Hematopoietic multipotent progenitor cell treated with erythropoietin and hydrocortisone succinate and interleukin-3 and kit ligand, for 17 days (in vitro differentiated cells): ENCODE results near the gene FMO5.
"Not testable (repeated sequence)": the region's sequence is repeated elsewhere in the genome, so short reads cannot be mapped to it uniquely, and the experiment has no call there.

ENCODE experiments used
- DNase-seq: peaks from one replicate; pipeline ENCODE4 v3.0.0-alpha.2; 2015; ENCODE audit warnings: low spot score

The FMO5 gene

DNA sequence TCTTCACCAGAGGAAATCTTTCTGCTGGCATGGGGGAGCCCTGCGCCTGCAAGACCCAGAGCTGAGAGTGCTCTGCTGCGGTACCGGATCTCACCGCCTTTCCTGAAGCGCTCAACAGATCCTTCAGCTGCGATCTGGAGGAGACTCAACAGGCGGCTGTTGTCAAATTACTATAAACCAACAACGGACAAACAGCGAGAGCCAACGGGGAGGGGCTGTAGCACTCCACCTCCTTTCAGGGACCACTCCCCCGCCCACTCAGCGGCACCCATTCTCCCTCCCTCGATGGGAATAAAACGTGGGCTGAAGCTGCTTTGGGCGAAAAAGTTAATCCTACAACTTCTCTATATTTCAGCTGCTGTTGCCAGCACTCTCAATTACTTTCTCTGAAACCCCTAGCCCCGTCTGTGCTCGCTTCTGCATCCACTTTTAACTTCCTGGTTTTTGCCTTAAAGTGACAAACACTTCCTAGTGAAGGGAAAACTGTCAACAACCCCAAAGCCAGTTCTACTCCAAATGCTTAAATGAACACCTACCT, at the start of gene FMO5:
TSS of gene FMO5 (minus strand) at position 147 of the 538 bp plus-strand sequence. CDS start 310 bp downstream, outside the sequence.
- peak; percentile 25 for DNase-seq

DNA sequence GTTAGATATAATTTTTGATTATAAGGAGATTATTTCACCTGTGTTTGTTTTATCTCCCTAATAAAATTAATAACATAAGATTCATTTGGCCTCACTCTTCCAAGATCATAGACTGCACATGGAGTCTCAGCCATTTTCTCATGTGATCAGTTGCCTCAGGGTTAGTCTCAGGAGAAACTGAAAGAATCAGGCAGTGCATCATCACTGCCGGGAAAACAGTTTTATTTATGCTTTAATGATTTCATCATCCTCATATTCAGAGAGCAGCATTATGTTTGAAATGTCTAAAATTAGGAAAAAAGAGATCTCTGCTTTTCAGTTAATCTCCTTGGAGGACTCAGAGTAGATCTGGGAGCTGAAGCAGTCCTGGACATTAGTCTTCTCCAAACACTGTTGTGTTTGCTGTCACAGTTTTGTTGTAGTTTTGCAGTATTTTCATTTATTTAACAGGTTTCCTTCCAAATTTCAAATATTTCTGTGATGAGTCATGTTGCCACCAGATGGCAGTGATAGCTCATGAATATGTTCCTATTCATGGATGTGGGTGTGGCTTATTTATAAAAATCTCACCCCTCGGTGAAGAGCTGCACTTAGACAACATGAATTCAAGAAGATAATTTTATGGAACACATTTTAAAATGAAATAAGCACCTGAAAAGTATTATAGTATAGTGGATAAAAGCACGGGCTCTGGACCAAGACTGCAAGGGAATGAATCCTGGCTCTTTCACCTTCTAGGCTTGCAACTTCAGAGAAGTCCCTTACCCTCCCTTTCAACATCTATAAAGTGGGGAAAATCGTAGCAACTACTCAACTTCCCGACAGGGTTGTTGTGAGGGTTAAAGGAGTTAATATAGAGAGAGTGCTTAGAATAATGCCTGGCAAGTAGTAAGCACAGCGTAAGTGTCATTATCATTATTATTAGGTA, 48.5 kb upstream of the FMO5 start:
- peak; percentile 80 for DNase-seq

DNA sequence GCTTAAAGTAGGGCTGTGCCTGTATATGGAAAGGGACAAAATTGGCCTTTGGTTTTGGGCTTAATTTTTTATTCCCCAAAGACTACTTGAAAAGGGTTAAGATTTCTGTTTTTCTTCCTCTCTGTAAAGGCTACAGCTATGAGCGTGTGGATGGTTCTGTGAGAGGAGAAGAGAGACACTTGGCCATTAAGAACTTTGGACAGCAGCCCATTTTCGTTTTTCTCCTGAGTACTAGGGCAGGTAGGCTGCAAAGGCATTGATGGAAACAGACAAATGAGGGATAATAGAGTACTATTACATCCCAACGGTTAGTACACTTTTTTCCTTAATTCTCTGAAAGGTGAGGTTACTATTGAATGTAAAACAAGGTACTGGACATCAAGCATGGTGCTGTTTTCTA, 46.9 kb upstream of the FMO5 start:
- no peak for DNase-seq

DNA sequence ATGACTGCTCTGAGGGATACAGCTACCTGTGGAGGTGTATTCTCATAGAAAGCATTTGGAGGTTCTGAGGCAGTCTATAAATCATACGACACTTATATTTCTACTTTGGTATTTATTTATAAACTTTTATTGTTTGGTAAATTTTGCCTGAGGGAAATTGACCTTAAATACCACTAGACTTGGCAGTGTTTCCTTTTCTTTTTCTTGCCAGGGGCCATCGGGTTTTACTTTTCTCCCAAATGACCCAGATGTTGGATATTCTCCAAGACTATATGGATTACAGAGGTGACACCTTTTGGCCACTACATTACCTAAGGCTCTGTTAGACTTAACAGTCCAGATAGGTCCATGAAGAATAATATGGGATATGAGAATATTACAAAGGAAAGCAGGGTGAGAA, 45.6 kb upstream of the FMO5 start:
- DNase-seq: no peak

DNA sequence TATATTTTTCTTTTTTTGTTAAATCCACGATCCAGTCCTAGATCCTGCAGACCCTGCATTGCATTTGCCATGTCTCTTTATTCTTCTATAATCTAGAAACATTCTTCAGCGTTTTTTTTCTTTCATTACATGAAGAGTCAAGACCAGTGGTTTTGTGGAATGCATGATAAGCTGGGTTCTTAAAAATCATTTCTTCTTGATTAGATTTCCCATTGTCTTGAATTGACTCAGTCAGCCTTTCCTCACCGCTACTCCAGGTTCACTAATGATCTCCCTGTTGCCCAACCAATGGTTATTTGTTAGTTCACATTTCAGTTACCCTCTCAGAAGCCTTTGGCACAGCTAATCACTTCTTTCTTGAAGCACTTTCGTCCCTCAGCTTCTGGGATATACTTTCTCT, 42.6 kb upstream of the FMO5 start:
- no peak for DNase-seq

GRCh38 chr1:147266381-147266780, 41.2 kb upstream of the FMO5 start:
- no peak for DNase-seq

GRCh38 chr1:147264158-147264768, 39.1 kb upstream of the FMO5 start:
- no peak for DNase-seq

- DNase-seq: no peak
Observed at GRCh38 chr1:147260956-147261355, 35.8 kb upstream of the FMO5 start.

DNA sequence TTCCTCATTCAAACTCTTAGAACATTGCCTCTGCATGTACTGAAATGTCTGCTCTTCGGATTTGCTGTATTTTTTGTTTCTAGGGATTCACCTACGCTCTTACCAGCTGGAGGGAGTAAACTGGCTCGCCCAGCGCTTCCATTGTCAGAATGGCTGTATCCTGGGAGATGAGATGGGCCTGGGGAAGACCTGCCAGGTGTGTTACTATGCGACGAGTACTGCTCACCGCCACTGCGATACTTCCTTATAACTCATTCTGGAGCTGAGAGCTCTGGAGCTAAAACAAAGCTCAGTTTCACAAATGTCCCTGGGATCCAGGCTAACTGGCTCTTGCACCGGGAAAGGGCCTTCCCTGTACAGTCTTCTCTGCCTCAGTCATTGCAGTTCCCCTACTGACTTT, 27.4 kb upstream of the FMO5 start:
- DNase-seq: no peak

GRCh38 chr1:147247656-147248238, 22.6 kb upstream of the FMO5 start:
- DNase-seq: no peak

- peak; percentile 7 for DNase-seq
Observed at GRCh38 chr1:147246910-147247655, 21.9 kb upstream of the FMO5 start.

DNA sequence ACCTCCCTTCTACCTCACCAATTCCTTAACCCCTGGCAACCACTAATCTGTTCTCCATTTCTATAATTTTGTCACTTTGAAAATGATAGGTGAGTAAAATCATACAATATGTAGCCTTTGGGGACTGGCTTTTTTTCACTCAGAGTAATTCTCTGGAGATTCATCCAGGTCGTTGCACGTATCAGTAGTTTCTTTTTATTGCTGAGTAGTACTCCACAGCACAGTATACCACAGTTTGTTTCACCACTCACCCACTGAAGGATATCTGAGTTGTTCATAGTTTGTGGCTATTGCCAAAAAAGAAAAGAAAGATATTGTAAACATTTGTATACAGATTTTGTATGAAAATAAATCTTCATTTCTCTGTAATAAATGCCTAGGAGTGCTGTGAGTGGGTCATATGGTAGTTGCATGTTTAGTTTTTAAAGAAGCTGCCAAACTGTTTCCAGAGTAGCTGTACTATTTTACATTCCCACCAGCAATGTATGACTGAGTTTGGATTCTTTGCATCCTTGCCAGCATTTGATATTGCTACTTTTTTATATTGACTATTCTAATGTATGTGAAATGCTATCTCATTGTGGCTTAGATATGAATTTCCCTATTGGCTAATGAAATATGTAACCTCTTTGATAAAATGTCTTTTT, 21.0 kb upstream of the FMO5 start:
- peak; percentile 6 for DNase-seq

DNA sequence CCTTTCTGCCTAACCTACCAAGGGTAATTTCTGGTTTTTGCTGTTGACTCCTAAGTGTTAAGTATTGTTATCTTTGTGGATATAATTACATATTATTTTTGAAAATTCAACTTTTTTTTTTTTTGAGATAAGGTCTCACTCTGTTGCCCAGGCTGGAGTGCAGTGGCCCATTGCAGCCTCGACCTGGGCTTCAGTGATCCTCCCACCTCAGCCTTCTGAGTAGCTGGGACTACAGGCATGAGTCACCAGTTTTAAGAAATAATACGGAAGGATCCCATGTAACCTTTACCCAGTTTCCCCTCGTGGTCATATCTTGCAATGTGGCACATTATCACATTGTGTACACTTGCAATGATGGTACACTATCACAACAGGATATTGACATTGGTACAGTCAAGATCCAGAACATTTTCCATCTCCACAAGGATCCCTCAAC, 20.5 kb upstream of the FMO5 start:
- peak; percentile 49 for DNase-seq

DNA sequence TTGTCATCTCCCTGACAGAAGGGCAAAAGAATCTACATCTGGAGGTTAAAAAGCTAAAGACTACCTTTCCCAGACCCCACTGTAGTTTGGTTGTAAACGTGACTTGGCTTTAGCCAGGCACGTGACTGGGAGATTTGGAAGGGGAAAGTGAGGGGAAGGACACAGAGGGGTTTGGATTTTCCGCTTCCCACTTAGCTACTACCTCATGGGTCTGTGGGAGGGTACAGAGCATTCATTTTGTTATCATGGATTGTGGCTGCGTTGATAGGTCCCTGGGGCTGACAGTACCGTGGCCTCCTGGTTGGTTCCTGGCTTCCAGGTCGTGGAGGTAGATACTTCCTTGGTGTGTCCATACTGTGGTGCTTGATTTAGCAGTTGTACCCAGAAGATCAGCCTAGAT, 20.0 kb upstream of the FMO5 start:
- DNase-seq: peak; percentile 16

- DNase-seq: peak; percentile 34
Observed at GRCh38 chr1:147243841-147244240, 18.7 kb upstream of the FMO5 start.

- no peak for DNase-seq
Observed at GRCh38 chr1:147243228-147243685, 18.1 kb upstream of the FMO5 start.

- DNase-seq: peak; percentile 94
Observed at GRCh38 chr1:147242449-147243227, 17.5 kb upstream of the FMO5 start, which contains the start of gene CHD1L. TSS of gene CHD1L (plus strand) at chr1:147242684. CDS start at chr1:147242704, 20 bp downstream.

GRCh38 chr1:147241934-147242448, 16.9 kb upstream of the FMO5 start:
- no peak for DNase-seq

- DNase-seq: not testable (repeated sequence)
Observed at GRCh38 chr1:147240131-147240721, 15.1 kb upstream of the FMO5 start.
